CD4-positive, alpha-beta memory T cell (primary cell): ENCODE data around the gene SMR3B. TPM values are rescaled to one million over a fixed set of nuclear protein-coding genes. Genes with fewer than 3 reads are reported as not detected.

Experiments
- polyA plus RNA-seq, 2 donors: library from polyadenylated mRNA; unstranded; fragments of 300-500 nt; fragmentation: Illumina TruSeq; gene quantifications; one replicate each; pipeline ENCODE4 v1.2.3, GENCODE V29; 2021
- total RNA-seq, 2 experiments: library from RNA; stranded (reverse); gene quantifications; one replicate each; pipeline ENCODE4 v1.2.3, GENCODE V29; 2021

Gene SMR3B
- total and polyA plus RNA-seq, 4 experiments from 2014 or later = not detected

Other genes starting within 250 kb of the SMR3B start
- not detected for gene PRR27, start 228.9 kb upstream of the SMR3B start, total RNA-seq
- not detected for gene PRR27, start 228.9 kb upstream of the SMR3B start, polyA plus RNA-seq
- not detected for gene ODAM, start 187.4 kb upstream of the SMR3B start, total RNA-seq
- gene ODAM, start 187.4 kb upstream of the SMR3B start, polyA plus RNA-seq = not detected
- not detected for gene FDCSP, start 157.0 kb upstream of the SMR3B start, total RNA-seq
- not detected for gene FDCSP, start 157.0 kb upstream of the SMR3B start, polyA plus RNA-seq
- gene CSN3, start 140.5 kb upstream of the SMR3B start, total RNA-seq = not detected
- not detected for gene CSN3, start 140.5 kb upstream of the SMR3B start, polyA plus RNA-seq
- gene CABS1, start 48.1 kb upstream of the SMR3B start, total RNA-seq = not detected
- gene CABS1, start 48.1 kb upstream of the SMR3B start, polyA plus RNA-seq = not detected
- gene SMR3A, start 22.4 kb upstream of the SMR3B start, total RNA-seq = not detected
- gene SMR3A, start 22.4 kb upstream of the SMR3B start, polyA plus RNA-seq = not detected
- gene OPRPN, start 14.8 kb downstream of the SMR3B start, total RNA-seq = not detected
- gene OPRPN, start 14.8 kb downstream of the SMR3B start, polyA plus RNA-seq = not detected
- not detected for gene MUC7, start 89.1 kb downstream of the SMR3B start, total RNA-seq
- gene MUC7, start 89.1 kb downstream of the SMR3B start, polyA plus RNA-seq = not detected
- not detected for gene AMTN, start 135.4 kb downstream of the SMR3B start, total RNA-seq
- gene AMTN, start 135.4 kb downstream of the SMR3B start, polyA plus RNA-seq = not detected
- not detected for gene AMBN, start 209.1 kb downstream of the SMR3B start, total RNA-seq
- gene AMBN, start 209.1 kb downstream of the SMR3B start, polyA plus RNA-seq = not detected
- not detected for gene ENAM, start 245.6 kb downstream of the SMR3B start, total RNA-seq
- gene ENAM, start 245.6 kb downstream of the SMR3B start, polyA plus RNA-seq = not detected